Measurements from ENCODE around the gene DCLK2. TPM values are rescaled to one million over a fixed set of nuclear protein-coding genes. Genes with fewer than 3 reads are reported as not detected.
A peak's percentile ranks its signal among the peaks of the same experiment; 100 is the strongest.

Gene DCLK2
- total RNA-seq, 1 experiment from 2014 or later = 2.9 TPM

GRCh38 chr4:150256841-150257730, 178.8 kb downstream of the DCLK2 start:
- BruUV-seq (replicated peaks) = no TSS peak
- peak; percentile 51 to 72 for DNase-seq
- H3K9me3 ChIP-seq = no peaks in the 10 kb centered on the region
- Mint-ChIP-seq H3K36me3 (ENCODE audit: insufficient read depth, unreplicated experiment) (peaks cover 29% of the 10 kb centered on the region), H3K9me3 (ENCODE audit: unreplicated experiment) (no peaks in the 10 kb centered on the region), H3K4me3 (ENCODE audit: unreplicated experiment) (peak overlapping the region; percentile 63), H3K27ac (ENCODE audit: unreplicated experiment) (peak overlapping the region; percentile 66), H3K27me3 (ENCODE audit: insufficient read depth, unreplicated experiment) (no peaks in the 10 kb centered on the region), H3K4me1 (ENCODE audit: low read depth, unreplicated experiment) (peaks cover 25% of the 10 kb centered on the region)
- intact Hi-C loops (cut with micrococcal nuclease; ENCODE audit: unreplicated experiment) = no loop called here
- POLR2A ChIA-PET = no interaction called here
- CTCF ChIA-PET = interaction anchor here (0.6 to 0.7 kb wide), 3 partner anchors 9 to 1434 kb away, joined by 3 to 5 read pairs (median 3); no protein-coding TSS in a partner anchor
- H3K27me3 ChIP-seq (replicated peaks; ENCODE audit: control insufficient read depth, insufficient read depth, low read length) = no peaks in the 10 kb centered on the region
- H3K4me1 ChIP-seq = peaks cover 25% of the 10 kb centered on the region
- no peak overlapping the region for H3K4me3 ChIP-seq (ENCODE audit: low read depth, low read length)
- H3K36me3 ChIP-seq (ENCODE audit: control insufficient read depth, insufficient read depth, low read length) = no peaks in the 10 kb centered on the region
- TF ChIP-seq, protein P1, sequence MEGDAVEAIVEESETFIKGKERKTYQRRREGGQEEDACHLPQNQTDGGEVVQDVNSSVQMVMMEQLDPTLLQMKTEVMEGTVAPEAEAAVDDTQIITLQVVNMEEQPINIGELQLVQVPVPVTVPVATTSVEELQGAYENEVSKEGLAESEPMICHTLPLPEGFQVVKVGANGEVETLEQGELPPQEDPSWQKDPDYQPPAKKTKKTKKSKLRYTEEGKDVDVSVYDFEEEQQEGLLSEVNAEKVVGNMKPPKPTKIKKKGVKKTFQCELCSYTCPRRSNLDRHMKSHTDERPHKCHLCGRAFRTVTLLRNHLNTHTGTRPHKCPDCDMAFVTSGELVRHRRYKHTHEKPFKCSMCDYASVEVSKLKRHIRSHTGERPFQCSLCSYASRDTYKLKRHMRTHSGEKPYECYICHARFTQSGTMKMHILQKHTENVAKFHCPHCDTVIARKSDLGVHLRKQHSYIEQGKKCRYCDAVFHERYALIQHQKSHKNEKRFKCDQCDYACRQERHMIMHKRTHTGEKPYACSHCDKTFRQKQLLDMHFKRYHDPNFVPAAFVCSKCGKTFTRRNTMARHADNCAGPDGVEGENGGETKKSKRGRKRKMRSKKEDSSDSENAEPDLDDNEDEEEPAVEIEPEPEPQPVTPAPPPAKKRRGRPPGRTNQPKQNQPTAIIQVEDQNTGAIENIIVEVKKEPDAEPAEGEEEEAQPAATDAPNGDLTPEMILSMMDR (IDR thresholded peaks at IDR 0.05; ENCODE audit: insufficient read depth in 1 of 2, low read depth in 1 of 2, low read length in 1 of 2, severe bottlenecking in 1 of 2, unreplicated experiment in 1 of 2) = no peak

- ChIA-PET POLR2A (no interaction called here), CTCF (no interaction called here)
- no peaks in the 10 kb centered on the region for H3K27me3 Mint-ChIP-seq (ENCODE audit: insufficient read depth, unreplicated experiment)
- H3K4me3 Mint-ChIP-seq (ENCODE audit: unreplicated experiment) = no peak overlapping the region
- Histone ChIP-seq H3K36me3 (ENCODE audit: control insufficient read depth, insufficient read depth, low read length) (peaks cover 4% of the 10 kb centered on the region), H3K9me3 (no peaks in the 10 kb centered on the region), H3K4me1 (peaks cover 25% of the 10 kb centered on the region), H3K4me3 (ENCODE audit: low read depth, low read length) (no peak overlapping the region), H3K27me3 (replicated peaks; ENCODE audit: control insufficient read depth, insufficient read depth, low read length) (no peaks in the 10 kb centered on the region)
- TF ChIP-seq, protein P1 (IDR thresholded peaks at IDR 0.05; ENCODE audit: insufficient read depth in 1 of 2, low read depth in 1 of 2, low read length in 1 of 2, severe bottlenecking in 1 of 2, unreplicated experiment in 1 of 2) = no peak
- no peaks in the 10 kb centered on the region for H3K9me3 Mint-ChIP-seq (ENCODE audit: unreplicated experiment)
- peak overlapping the region; percentile 66 for H3K27ac Mint-ChIP-seq (ENCODE audit: unreplicated experiment)
- H3K36me3 Mint-ChIP-seq (ENCODE audit: insufficient read depth, unreplicated experiment) = peaks cover 25% of the 10 kb centered on the region
- no TSS peak for BruUV-seq (replicated peaks)
- intact Hi-C loops (cut with micrococcal nuclease; ENCODE audit: unreplicated experiment) = no loop called here
- no peak for DNase-seq
- peaks cover 25% of the 10 kb centered on the region for H3K4me1 Mint-ChIP-seq (ENCODE audit: low read depth, unreplicated experiment)
Measured at GRCh38 chr4:150258569-150258968, 180.3 kb downstream of the DCLK2 start.

- peak overlapping the region; percentile 33 for H3K27ac Mint-ChIP-seq (ENCODE audit: unreplicated experiment)
- no peaks in the 10 kb centered on the region for H3K27me3 Mint-ChIP-seq (ENCODE audit: insufficient read depth, unreplicated experiment)
- no peaks in the 10 kb centered on the region for H3K27me3 ChIP-seq (replicated peaks; ENCODE audit: control insufficient read depth, insufficient read depth, low read length)
- CTCF ChIA-PET = no interaction called here
- peaks cover 18% of the 10 kb centered on the region for H3K36me3 Mint-ChIP-seq (ENCODE audit: insufficient read depth, unreplicated experiment)
- H3K4me3 Mint-ChIP-seq (ENCODE audit: unreplicated experiment) = no peak overlapping the region
- H3K4me1 ChIP-seq = peaks cover 29% of the 10 kb centered on the region
- POLR2A ChIA-PET = no interaction called here
- H3K9me3 ChIP-seq = no peaks in the 10 kb centered on the region
- DNase-seq = no peak
- no peak overlapping the region for H3K4me3 ChIP-seq (ENCODE audit: low read depth, low read length)
- no peaks in the 10 kb centered on the region for H3K9me3 Mint-ChIP-seq (ENCODE audit: unreplicated experiment)
- H3K36me3 ChIP-seq (ENCODE audit: control insufficient read depth, insufficient read depth, low read length) = peaks cover 4% of the 10 kb centered on the region
- H3K4me1 Mint-ChIP-seq (ENCODE audit: low read depth, unreplicated experiment) = peaks cover 25% of the 10 kb centered on the region
- intact Hi-C loops (cut with micrococcal nuclease; ENCODE audit: unreplicated experiment) = no loop called here
- no TSS peak for BruUV-seq (replicated peaks)
- TF ChIP-seq, protein P1 (IDR thresholded peaks at IDR 0.05; ENCODE audit: insufficient read depth in 1 of 2, low read depth in 1 of 2, low read length in 1 of 2, severe bottlenecking in 1 of 2, unreplicated experiment in 1 of 2) = no peak
Measured at GRCh38 chr4:150259861-150260567, 181.8 kb downstream of the DCLK2 start.
